ENCODE measurements around the gene IQSEC1. TPM values are rescaled to one million over a fixed set of nuclear protein-coding genes. Genes with fewer than 3 reads are reported as not detected.

IQSEC1 gene
- total and polyA plus RNA-seq, 10 of the 15 experiments (the other 5 are each of a cell fraction or from before 2014, with no cell fraction given), result 0.92 to 55.2 (median 8.5) TPM

- peaks cover 94% of the 10 kb centered on the region for H3K79me2 ChIP-seq (ENCODE audit: control insufficient read depth, insufficient read depth, low read length)
- H4K20me1 ChIP-seq (ENCODE audit: control insufficient read depth, insufficient read depth), result no peaks in the 10 kb centered on the region
- peak overlapping the region; percentile 99 for H3K27ac ChIP-seq (ENCODE audit: control insufficient read depth, insufficient read depth)
- ATAC-seq (peak; percentile 22), DNase-seq (ENCODE audit: low read depth, low spot score) (no peak), FAIRE-seq (no peak)
- H3K36me3 ChIP-seq (ENCODE audit: control insufficient read depth in 2 of 2, insufficient read depth in 2 of 2, low read length in 1 of 2), result peaks cover 0 to 2% of the 10 kb centered on the region in 2 experiments; a peak in 1 of 4 replicates
- RAD21 ChIA-PET (ENCODE audit: unreplicated experiment), result interaction anchor here (0.8 to 8.5 kb wide), 7 partner anchors 5 to 174 kb away, joined by 3 to 93 read pairs (median 12); partner anchors contain the start of gene RPL32
- H3K27me3 ChIP-seq (replicated peaks in 1 of 2; ENCODE audit: control insufficient read depth in 2 of 2, insufficient read depth in 2 of 2, low read length in 1 of 2), result no peaks in the 10 kb centered on the region
- no peaks in the 10 kb centered on the region for H3K9me3 ChIP-seq (replicated peaks; ENCODE audit: control insufficient read depth, insufficient read depth, low read length)
- H3K9ac ChIP-seq (ENCODE audit: control insufficient read depth, insufficient read depth, low read length), result peak overlapping the region; percentile 93
- H2AFZ ChIP-seq (ENCODE audit: control insufficient read depth, low read depth, low read length), result no peak overlapping the region
- peaks cover 86% of the 10 kb centered on the region for H3K4me1 ChIP-seq (ENCODE audit: control insufficient read depth, insufficient read depth, low read length)
- POLR2A ChIA-PET, result interaction anchor here (1.2 to 7.2 kb wide), 8 partner anchors 11 to 405 kb away, joined by 3 to 84 read pairs (median 8); partner anchors contain the start of gene NUP210
- SMC1A ChIA-PET (ENCODE audit: uncharacterized antibody, unreplicated experiment), result interaction anchor here (0.9 to 8.6 kb wide), 8 partner anchors 10 to 71 kb away, joined by 3 to 71 read pairs (median 4); no protein-coding TSS in a partner anchor
- BruUV-seq (replicated peaks), result TSS peak; percentile 60
- H3K4me2 ChIP-seq (ENCODE audit: control insufficient read depth, insufficient read depth), result peak overlapping the region; percentile 93
- WGBS (ENCODE audit: insufficient coverage, insufficient replicate concordance, low lambda C conversion rate, missing lambda C conversion rate), result 3% methylated on average over 18 of the region's 18 CpGs
- peak overlapping the region; percentile 70 for H3K4me3 ChIP-seq
- intact Hi-C loops (cut with micrococcal nuclease; ENCODE audit: unreplicated experiment), result loop anchor here (1.0 to 10.0 kb wide), 3 partner anchors 31 to 439 kb away; no protein-coding TSS in a partner anchor
- CTCF ChIA-PET, result interaction anchor here (0.7 to 7.8 kb wide), 8 partner anchors 11 to 113 kb away, joined by 3 to 56 read pairs (median 6); no protein-coding TSS in a partner anchor
- in situ Hi-C loops (cut with MboI), result no loop called here
- TF ChIP-seq YBX1 (IDR thresholded peaks at IDR 0.05), result no peak
- no peak for TF ChIP-seq NFYB (IDR thresholded peaks at IDR 0.05; ENCODE audit: insufficient read depth, low read depth, low read length)
- TF ChIP-seq CREM (IDR thresholded peaks at IDR 0.05; ENCODE audit: low read depth), result peak; percentile 13
- TF ChIP-seq ZNF687 (IDR thresholded peaks at IDR 0.05), result peak; percentile 34; the same call in 1 of the 2 replicates
- TF ChIP-seq NFIC (IDR thresholded peaks at IDR 0.05; ENCODE audit: low read depth, low read length), result no peak
- peak; percentile 75 for TF ChIP-seq HDGF (IDR thresholded peaks at IDR 0.05)
- no peak for TF ChIP-seq PML (IDR thresholded peaks at IDR 0.05; ENCODE audit: low read length)
- peak; percentile 7; the same call in 2 of the 3 replicates for TF ChIP-seq POU2F2 (IDR thresholded peaks at IDR 0.05; ENCODE audit: borderline replicate concordance, low read depth, low read length)
- peak; percentile 66 to 70 for TF ChIP-seq IKZF2 (IDR thresholded peaks at IDR 0.05)
- TF ChIP-seq STAT3 (IDR thresholded peaks at IDR 0.05; ENCODE audit: low read depth, low read length), result no peak
- peak; percentile 70 for TF ChIP-seq TCF12 (IDR thresholded peaks at IDR 0.05; ENCODE audit: low read depth, low read length)
- TF ChIP-seq PAX8 (IDR thresholded peaks at IDR 0.05), result no peak
- peak; percentile 40; the same call in 1 of the 2 replicates for TF ChIP-seq BACH1 (IDR thresholded peaks at IDR 0.05; ENCODE audit: borderline replicate concordance)
- TF ChIP-seq BMI1 (IDR thresholded peaks at IDR 0.05; ENCODE audit: borderline replicate concordance), result no peak
- peak; percentile 26; the same call in 1 of the 2 replicates for TF ChIP-seq ATF7 (IDR thresholded peaks at IDR 0.05; ENCODE audit: low read depth)
- TF ChIP-seq CHD4 (IDR thresholded peaks at IDR 0.05), result 0 out of 2 replicates have a peak, but pooled peaks have one; percentile 17
- TF ChIP-seq TCF3 (IDR thresholded peaks at IDR 0.05; ENCODE audit: borderline replicate concordance, insufficient read depth, low read depth, low read length), result peak; percentile 53
- TF ChIP-seq DPF2 (IDR thresholded peaks at IDR 0.05), result peak; percentile 8
- TF ChIP-seq EGR1 (IDR thresholded peaks at IDR 0.05; ENCODE audit: borderline replicate concordance in 1 of 2, low read depth in 2 of 2, low read length in 2 of 2), result 0 out of 3 replicates have a peak, but pooled peaks of 1 of the 2 experiments have one; percentile 7
- 0 out of 2 replicates have a peak, but pooled peaks have one; percentile 31 for TF ChIP-seq SMAD5 (IDR thresholded peaks at IDR 0.05; ENCODE audit: low read depth)
- no peak for TF ChIP-seq MYB (IDR thresholded peaks at IDR 0.05; ENCODE audit: borderline replicate concordance, low read depth, low read length)
- TF ChIP-seq CEBPB (IDR thresholded peaks at IDR 0.05; ENCODE audit: borderline replicate concordance in 1 of 2, low read depth in 2 of 2, low read length in 2 of 2), result no peak
Observed at GRCh38 chr3:13015286-13016082, 57.7 kb downstream of the IQSEC1 start.

Data from GM12878 (cell line).